ENCODE measurements around the gene FGF14. TPM values are rescaled to one million over a fixed set of nuclear protein-coding genes. Genes with fewer than 3 reads are reported as not detected.

Gene FGF14
- total and polyA plus RNA-seq, 2 donors (not counting 3 experiments of a cell fraction or from before 2014, with no cell fraction given) = not detected

Small RNA genes within 50 kb of the gene (microRNA-seq; reads per million reads assigned to microRNA genes)
- gene MIR2681 (ENCODE audit: borderline number of aligned reads, borderline replicate concordance) (not detected), gene MIR4705 (ENCODE audit: borderline number of aligned reads, borderline replicate concordance) (not detected)

Small RNA genes within 50 kb of the gene (small RNA-seq; reads per million reads assigned to genes)
- gene MIR2681 (ENCODE audit: insufficient read depth, insufficient read length, low read depth, low replicate concordance) (not detected), gene MIR4705 (ENCODE audit: insufficient read depth, insufficient read length, low read depth, low replicate concordance) (not detected), gene RNU1-24P (ENCODE audit: insufficient read depth, insufficient read length, low read depth, low replicate concordance) (not detected), gene RNY1P2 (ENCODE audit: insufficient read depth, insufficient read length, low read depth, low replicate concordance) (not detected), gene RPL39P29 (ENCODE audit: insufficient read depth, insufficient read length, low read depth, low replicate concordance) (not detected)

Other genes starting within 250 kb of the FGF14 start
- 46.7 TPM in 2 replicates for gene TPP2, start 194.9 kb upstream of the FGF14 start, total RNA-seq
- gene TPP2, start 194.9 kb upstream of the FGF14 start, polyA plus RNA-seq = 7.8 and 11.5 TPM in 2 replicates